ENCODE measurements around the gene TMED4. TPM values are rescaled to one million over a fixed set of nuclear protein-coding genes. Genes with fewer than 3 reads are reported as not detected.

The TMED4 gene
- total and polyA plus RNA-seq, 2 of the 13 experiments (the other 11 are each of a cell fraction or from before 2014, with no cell fraction given) = 81.4 to 109 TPM

GRCh38 chr7:44607141-44608068 is 25.4 kb upstream of the TMED4 start (continued):
- TF ChIP-seq, protein P1, sequence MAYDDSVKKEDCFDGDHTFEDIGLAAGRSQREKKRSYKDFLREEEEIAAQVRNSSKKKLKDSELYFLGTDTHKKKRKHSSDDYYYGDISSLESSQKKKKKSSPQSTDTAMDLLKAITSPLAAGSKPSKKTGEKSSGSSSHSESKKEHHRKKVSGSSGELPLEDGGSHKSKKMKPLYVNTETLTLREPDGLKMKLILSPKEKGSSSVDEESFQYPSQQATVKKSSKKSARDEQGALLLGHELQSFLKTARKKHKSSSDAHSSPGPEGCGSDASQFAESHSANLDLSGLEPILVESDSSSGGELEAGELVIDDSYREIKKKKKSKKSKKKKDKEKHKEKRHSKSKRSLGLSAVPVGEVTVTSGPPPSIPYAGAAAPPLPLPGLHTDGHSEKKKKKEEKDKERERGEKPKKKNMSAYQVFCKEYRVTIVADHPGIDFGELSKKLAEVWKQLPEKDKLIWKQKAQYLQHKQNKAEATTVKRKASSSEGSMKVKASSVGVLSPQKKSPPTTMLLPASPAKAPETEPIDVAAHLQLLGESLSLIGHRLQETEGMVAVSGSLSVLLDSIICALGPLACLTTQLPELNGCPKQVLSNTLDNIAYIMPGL (CRISPR knock-in tag; IDR thresholded peaks at IDR 0.05; ENCODE audit: borderline replicate concordance in 1 of 2, low read depth in 1 of 2) = no peak
- no peak for TF ChIP-seq NFAT5 (CRISPR knock-in tag; IDR thresholded peaks at IDR 0.05)
- TF ChIP-seq CC2D1A (CRISPR knock-in tag; IDR thresholded peaks at IDR 0.05) = no peak
- TF ChIP-seq ZNF30 (CRISPR knock-in tag; IDR thresholded peaks at IDR 0.05) = no peak
- no peak for TF ChIP-seq ZNF761 (CRISPR knock-in tag; conservative IDR thresholded peaks at IDR 0.05)
- peak; percentile 11 for TF ChIP-seq MXD4 (CRISPR knock-in tag; IDR thresholded peaks at IDR 0.05)
- TF ChIP-seq ATF7-NPFF (CRISPR knock-in tag; IDR thresholded peaks at IDR 0.05; ENCODE audit: low read depth) = no peak
- no peak for TF ChIP-seq AGO1 (IDR thresholded peaks at IDR 0.05; ENCODE audit: low read depth, low read length, poor library complexity, severe bottlenecking)
- TF ChIP-seq RFX3 (CRISPR knock-in tag; IDR thresholded peaks at IDR 0.05) = no peak
- no peak for TF ChIP-seq HDAC2 (CRISPR knock-in tag; IDR thresholded peaks at IDR 0.05)
- TF ChIP-seq ZNF317 (CRISPR knock-in tag; IDR thresholded peaks at IDR 0.05) = 0 out of 2 replicates have a peak, but pooled peaks have one; percentile 4
- no peak for TF ChIP-seq CREB1 (IDR thresholded peaks at IDR 0.05)
- peak; percentile 41 for TF ChIP-seq CREB1 (CRISPR knock-in tag; IDR thresholded peaks at IDR 0.05)
- TF ChIP-seq ZNF264 (CRISPR knock-in tag; IDR thresholded peaks at IDR 0.05) = no peak
- no peak for TF ChIP-seq ZNF720 (CRISPR knock-in tag; IDR thresholded peaks at IDR 0.05)
- TF ChIP-seq SMAD9 (CRISPR knock-in tag; IDR thresholded peaks at IDR 0.05) = no peak
- no peak for TF ChIP-seq TCF7 (IDR thresholded peaks at IDR 0.05; ENCODE audit: low read depth)
- TF ChIP-seq, protein P2, sequence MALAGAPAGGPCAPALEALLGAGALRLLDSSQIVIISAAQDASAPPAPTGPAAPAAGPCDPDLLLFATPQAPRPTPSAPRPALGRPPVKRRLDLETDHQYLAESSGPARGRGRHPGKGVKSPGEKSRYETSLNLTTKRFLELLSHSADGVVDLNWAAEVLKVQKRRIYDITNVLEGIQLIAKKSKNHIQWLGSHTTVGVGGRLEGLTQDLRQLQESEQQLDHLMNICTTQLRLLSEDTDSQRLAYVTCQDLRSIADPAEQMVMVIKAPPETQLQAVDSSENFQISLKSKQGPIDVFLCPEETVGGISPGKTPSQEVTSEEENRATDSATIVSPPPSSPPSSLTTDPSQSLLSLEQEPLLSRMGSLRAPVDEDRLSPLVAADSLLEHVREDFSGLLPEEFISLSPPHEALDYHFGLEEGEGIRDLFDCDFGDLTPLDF (CRISPR knock-in tag; IDR thresholded peaks at IDR 0.05) = 0 out of 2 replicates have a peak, but pooled peaks have one; percentile 2
